Measurements from ENCODE around the gene IGF2R.
"Not testable (repeated sequence)": the region's sequence is repeated elsewhere in the genome, so short reads cannot be mapped to it uniquely, and the experiment has no call there.

IGF2R gene

DNA sequence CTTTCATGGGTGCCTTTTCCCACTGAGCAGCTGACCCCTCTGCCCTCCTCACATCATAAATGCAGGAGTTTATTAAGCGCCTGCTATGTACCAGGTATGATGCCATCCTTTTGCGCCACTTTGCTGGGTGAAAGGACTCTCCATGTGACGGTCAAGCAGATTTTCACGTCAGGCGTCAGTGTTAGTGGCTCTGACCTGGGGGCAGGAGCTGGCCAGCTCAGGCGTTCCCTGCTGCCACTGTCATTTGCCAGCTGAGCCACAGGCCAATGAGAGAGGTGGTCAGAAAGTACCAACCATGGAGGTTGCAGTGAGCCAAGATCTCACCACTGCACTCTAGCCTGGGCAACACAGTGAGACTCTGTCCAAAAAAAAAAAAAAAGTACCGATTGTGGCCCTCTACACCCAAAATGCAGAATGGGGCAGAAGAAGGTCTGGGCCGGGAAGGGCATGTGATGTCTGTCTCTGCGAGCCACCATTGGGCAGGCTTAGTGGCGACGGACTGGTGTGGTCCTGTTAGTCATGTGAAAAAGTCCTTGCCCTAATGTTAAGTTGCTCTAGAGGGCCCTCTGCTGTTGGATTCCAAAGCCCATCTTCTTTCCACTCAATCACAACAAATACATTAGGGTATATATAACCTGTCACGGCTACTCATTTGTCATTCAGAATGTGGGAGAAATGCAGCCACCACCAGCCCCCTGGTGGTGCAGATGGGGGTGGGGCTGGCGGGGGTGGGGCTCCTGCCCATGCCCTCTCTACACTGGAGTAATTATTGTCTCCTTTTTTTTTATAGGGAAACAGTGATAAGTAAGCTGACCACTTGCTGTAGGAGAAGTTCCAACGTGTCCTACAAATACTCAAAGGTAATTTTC, 134.3 kb downstream of the IGF2R start:
- DNase-seq: peak; percentile 15

DNA sequence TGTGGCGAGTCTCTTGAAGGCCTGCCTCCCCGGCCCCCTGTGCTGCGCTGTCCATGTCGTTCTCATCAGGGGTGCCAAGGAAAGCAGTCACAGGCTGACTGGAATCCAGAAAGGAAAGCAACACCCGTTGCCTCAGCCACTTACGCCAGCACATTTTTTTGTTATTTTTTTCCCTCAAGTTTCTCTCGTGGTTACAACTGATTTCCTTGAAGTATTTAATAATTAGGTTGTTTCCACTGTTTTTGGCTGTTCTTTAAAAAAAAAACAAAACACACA, 134.9 kb downstream of the IGF2R start:
- DNase-seq: no peak

DNA sequence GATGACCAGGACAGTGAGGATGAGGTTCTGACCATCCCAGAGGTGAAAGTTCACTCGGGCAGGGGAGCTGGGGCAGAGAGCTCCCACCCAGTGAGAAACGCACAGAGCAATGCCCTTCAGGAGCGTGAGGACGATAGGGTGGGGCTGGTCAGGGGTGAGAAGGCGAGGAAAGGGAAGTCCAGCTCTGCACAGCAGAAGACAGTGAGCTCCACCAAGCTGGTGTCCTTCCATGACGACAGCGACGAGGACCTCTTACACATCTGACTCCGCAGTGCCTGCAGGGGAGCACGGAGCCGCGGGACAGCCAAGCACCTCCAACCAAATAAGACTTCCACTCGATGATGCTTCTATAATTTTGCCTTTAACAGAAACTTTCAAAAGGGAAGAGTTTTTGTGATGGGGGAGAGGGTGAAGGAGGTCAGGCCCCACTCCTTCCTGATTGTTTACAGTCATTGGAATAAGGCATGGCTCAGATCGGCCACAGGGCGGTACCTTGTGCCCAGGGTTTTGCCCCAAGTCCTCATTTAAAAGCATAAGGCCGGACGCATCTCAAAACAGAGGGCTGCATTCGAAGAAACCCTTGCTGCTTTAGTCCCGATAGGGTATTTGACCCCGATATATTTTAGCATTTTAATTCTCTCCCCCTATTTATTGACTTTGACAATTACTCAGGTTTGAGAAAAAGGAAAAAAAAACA, 136.1 kb downstream of the IGF2R start:
- no peak for DNase-seq

DNA sequence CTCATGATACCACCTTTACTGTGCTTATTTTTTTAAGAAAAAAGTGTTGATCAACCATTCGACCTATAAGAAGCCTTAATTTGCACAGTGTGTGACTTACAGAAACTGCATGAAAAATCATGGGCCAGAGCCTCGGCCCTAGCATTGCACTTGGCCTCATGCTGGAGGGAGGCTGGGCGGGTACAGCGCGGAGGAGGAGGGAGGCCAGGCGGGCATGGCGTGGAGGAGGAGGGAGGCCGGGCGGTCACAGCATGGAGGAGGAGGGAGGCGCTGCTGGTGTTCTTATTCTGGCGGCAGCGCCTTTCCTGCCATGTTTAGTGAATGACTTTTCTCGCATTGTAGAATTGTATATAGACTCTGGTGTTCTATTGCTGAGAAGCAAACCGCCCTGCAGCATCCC, 137.1 kb downstream of the IGF2R start:
- no peak for DNase-seq

DNA sequence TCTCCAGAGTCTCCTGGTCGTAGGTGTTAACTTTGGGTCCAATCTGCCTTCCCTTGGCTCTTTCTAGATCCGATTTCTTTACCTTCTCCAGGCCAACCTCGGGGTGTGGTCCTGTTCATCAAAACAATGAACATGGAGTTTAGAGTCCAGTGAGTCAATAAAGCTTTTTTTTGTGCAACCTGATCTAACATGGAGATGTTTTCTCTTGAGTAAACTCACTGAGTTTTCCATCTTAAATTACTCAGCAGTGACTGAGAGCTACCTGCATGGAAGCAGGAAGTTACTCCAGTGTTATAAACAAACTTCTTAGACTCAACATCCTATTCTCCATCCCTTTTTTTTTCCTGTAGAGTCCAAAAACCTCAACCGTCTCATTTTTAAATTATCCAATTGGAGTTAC, 137.8 kb downstream of the IGF2R start:
- no peak for DNase-seq

DNA sequence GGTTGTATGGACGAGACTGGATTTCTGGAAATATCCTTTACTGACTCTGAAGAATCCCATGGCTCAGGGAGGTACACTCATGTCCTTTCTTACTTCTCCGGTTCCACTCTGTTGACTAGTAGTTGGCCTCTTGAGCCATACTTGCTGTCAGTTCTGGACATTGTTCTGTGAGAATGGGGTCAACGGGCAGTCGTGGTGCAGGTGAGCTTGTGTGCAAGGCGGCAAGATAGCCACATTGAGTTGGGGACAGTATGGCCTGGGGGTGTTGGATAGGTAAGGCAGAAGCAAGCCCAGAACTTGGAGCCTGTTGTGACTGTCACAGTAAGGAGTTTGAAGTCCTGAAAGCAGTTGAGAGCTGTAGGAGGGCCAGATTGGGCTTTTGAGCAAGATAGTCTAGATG, 139.2 kb downstream of the IGF2R start:
- DNase-seq: no peak

DNA sequence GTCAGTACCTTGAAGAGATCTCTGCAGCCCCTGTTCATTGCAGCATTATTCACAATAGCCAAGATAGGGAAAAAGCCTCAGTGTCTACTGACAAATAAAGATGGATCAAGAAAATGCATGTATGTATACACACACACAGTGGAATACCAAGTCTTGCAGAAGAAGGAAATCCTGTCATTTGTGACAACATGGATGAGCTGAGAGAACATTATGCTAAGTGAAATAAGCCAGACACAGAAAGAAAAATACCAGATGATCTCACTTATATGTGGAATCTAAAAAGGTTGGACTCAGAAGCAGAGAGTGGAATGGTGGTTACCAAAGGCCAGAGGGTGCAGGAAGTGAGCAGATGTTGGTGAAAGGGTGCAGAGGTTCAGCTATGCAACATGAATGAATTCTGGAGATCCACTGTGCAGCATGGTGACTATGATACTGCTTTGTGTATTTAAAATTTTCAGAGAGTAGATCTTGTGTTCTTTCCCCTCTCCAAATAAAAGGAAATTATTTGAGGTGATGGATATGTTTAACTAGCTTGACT, 141.8 kb downstream of the IGF2R start:
- DNase-seq: no peak

DNA sequence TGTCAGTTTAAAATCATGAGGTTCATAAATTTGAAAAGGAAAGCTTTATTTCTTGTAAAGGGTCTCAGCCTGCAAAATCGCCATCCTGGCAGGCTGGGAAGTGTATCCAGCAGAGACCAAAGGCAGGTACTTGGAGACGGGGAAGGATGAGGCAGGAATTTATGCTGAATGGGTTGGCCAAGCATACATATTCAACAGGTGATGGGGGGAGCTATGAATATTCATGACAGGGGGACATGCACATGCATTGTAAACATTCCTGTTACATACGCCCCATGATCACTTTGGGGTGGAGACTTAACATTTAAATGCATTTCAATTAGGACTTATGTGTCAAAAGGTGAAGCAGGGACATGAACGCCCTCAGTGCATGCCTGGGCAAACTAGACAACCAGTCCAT, 142.9 kb downstream of the IGF2R start:
- DNase-seq: no peak

DNA sequence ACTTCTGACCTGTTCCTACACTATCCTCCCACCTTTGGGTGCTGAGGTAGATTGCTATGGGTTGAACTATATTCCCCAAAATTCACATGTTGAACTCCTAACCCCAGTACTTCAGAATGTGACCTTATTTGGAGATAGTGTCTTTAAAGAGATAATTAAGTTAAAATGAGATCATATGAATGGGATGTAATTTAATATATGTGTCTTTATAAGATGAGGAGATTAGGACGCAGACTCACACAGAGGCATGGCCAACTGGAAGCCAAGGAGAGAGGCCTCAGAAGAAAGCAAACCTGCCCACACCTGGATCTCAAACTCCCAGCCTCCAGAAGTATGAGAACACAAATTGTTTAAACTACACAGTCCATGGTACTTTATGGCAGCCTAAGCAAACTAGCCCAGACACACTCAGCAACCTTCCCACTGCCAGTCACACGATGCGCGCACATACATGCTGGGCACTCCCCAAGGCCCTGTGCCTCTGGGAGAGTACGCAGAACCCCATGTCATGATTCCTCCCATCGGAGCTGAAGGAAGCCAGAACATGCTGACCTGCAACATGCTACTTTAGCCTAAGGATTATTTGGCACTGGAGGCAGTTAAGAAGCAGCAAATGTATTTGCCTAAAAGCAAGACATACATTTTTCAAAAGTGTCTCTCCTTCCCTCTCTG, 143.9 kb downstream of the IGF2R start:
- no peak for DNase-seq

DNA sequence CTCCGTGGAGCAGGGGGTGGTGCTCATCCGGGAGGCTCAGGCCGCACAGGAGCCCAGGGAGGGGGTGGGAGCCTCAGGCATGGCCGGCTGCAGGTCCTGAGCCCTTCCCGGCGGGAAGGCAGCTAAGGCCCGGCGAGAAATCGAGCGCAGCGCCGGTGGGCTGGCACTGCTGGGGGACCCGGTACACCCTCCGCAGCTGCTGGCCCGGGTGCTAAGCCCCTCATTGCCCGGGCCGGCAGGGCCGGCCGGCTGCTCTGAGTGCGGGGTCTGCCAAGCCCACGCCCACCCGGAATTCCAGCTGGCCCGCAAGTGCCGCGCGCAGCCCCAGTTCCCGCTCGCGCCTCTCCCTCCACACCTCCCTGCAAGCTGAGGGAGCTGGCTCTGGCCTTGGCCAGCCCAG, 145.7 kb downstream of the IGF2R start:
- not testable (repeated sequence) for DNase-seq

DNA sequence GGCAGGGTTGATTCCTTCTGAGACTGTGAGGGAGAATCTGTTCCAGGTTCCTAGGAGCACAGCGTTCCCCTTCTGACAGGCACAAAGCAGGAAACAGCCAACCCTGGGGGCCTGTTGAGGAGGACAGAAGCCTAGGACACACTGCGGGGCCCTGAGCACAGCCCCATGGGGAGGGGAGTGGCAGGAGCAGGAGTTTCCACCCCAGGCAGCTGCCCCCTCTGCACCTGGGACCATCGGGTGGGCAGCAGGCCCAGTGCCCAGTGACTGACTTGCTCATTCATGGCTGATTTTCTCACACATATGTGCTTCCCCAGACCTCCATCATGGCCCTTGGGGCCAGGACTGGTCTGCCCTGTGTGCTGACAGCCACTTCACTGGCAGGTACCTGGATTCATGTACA, 146.5 kb downstream of the IGF2R start:
- no peak for DNase-seq

DNA sequence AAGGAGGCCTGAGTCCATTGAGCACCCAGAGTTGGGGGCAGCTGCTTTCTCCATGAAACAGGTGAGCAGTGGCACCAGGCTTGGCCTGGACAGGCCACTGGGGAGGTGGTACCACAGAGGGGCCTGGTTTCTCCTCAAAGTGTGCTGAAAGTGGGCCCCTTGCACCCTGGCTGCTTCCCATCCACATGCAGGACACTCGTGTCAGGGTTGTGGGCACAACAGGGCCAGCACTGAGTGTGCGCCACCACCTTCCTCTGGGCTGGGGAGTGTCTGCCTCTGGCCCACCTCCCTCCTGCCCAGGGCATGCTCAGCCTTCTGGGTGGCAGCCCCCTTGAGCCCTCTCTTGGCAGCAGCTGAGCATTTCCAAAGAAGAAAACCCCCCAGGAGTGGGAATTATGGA, 147.5 kb downstream of the IGF2R start:
- DNase-seq: no peak

DNA sequence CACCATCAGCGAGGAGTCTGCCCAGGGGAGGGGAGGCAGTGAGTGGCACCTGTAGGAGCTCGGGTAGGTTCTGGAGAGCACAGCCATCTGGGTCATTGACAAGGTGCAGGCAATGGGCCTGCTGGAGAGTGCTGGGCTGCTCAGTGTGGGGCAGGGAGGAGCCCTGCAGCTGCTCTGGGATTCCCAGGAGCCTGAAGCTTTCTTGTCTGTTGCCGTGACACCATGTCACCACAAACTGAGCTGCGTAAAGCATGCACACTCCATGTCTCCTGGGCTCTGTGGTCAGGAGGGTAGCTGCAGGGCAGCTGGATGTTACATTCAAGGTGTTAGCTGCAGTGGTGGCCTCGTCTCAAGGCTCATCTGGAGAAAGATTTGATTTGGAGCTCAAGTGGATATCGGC, 148.3 kb downstream of the IGF2R start:
- DNase-seq: no peak

DNA sequence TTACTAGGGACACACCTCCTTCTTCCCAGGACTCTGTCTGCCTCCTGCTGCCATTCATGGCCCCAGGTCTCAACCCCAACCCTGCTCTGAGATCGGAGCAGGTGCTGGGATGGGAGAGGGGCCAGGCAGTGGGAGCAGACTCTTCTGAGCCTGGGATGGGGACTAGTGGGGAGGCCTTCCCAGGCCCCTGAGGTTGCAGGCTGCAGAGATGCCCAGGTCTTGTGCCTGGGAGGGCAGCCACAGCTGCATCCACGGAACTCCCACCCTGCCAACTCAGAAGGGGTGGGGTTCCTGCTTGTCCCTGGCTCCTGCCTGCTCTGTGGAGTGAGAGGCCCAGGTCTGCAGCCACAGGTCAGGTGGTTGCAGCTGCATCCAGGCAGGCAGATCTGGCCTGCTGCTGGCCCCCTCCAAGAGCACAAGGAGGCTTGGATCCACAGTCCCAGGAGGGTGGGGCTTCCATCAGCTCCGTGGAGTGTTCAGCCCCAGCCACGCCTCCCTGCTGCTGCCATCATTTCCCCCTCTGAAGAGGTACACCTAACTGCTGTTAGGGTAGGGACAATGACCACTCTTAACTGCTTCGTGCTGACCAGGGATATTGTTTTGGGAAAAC, 149.8 kb downstream of the IGF2R start:
- no peak for DNase-seq

DNA sequence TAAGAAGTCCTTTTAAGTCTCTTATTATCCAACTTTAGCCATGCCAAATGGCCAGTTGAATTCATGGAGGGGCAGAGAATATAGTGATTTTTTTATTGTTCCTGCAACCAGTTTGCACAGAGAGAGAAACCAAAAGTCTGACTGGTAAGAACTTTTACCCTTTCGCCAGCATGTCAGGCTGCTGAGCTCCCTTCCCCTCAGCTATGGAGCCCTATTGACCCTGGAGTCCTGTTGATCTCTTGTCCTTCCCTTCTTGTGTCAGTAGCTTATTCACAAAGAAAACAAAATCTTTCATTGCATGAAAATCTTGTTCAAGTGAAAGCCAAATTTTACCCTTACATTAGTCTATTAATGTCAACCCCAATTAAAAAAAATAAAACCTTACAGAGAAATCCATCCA, 151.2 kb downstream of the IGF2R start:
- no peak for DNase-seq

DNA sequence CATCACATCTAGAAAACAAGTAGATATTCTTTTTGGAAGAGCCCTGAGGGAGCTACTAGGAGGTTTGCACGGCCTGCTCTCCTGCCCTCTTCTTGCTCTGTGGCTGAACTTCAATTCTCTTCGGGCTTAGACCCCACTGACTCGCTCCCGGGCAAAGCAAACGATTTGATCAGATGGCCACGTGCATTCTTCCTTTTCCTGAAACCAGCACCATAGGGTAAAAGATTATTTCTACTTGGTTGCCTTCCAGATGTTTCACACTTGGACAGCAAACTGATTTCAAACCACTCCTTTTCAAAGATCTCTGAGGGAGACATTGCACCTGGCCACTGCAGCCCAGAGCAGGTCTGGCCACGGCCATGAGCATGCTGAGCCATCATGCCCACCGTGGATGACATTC, 152.7 kb downstream of the IGF2R start, which contains the start of gene SLC22A1:
Gene SLC22A1 (plus strand): TSS at position 258 of the 400 bp plus-strand sequence. CDS start 121 bp downstream, at position 379.
- DNase-seq: no peak

DNA sequence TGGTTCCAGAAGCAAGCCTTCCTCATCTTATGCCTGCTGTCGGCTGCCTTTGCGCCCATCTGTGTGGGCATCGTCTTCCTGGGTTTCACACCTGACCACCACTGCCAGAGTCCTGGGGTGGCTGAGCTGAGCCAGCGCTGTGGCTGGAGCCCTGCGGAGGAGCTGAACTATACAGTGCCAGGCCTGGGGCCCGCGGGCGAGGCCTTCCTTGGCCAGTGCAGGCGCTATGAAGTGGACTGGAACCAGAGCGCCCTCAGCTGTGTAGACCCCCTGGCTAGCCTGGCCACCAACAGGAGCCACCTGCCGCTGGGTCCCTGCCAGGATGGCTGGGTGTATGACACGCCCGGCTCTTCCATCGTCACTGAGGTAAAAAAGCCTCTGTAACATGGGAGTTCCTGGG, 153.1 kb downstream of the IGF2R start:
- DNase-seq: no peak

DNA sequence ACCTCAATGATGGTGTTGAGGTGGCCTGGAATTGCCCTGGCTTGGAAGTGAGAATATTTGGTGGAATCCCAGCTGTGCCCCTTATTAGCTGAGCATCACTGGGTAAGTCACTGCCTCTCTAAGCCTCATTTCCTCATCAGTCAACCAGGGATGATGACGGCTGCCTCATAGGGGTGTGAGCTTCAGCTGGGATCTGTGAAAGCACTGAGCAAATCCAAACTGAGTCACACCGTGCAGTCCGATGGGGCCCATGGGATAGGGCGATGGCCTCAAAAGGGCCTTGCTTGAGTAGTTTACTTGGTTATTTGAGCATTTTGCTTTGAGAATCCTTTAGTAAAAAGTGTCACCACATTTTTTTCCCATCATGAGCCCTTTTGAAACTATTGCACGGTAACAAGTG, 153.9 kb downstream of the IGF2R start:
- no peak for DNase-seq

DNA sequence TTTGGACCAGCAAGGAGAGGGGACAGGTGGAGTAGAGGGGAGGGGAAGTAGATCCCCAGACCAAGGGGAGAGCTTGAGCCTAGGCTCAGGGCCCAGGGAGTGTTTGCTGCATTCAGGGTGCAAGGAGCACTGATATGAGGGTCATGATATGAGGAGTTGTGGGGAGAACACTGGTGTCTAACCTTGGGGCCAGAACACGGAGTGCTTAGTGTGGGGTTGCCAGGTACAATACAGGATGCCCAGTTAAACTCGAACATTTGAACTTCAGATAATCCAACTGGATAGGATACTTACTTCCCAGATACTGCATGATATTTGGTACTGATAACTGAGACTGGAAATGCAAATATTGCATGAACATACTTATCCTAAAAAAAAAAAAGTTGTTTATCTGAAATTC, 155.1 kb downstream of the IGF2R start:
- no peak for DNase-seq

DNA sequence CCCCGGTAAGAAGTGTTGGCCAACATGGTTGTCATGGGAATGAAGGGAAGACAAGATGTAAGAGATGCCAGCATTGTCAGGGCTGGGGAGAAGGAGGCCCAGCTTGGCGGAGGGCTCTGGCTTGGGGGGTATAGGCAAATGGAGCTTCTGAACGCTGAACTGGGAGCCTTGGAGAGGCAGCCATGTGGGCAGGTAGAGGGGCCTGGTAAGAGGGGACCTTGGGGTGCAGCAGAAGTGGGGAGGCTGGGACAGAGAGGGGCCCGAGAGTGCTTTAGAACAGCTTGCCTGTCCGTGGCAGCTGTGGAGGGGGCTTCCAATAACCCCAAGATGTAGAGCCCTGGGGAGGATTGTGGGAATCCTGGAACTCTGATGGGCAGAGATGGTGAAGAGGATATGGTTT, 155.7 kb downstream of the IGF2R start:
- DNase-seq: no peak

DNA sequence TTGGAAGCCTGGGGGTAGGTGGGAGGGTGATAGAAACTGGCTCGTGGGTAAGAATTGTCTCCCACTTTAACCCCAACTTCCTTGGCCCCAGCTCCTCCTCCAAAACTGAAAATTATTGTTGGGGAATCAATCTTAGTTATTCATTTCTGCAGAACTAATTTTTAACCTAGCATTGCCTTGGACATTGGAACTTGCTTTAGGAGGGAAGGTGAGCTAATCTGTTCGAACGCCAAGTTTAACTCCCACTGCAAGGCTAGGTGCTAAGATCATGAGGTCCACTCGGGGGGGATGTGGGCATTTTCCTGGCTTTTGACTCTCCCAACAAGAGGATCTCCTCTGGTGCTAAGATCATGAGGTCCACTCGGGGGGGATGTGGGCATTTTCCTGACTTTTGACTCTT, 156.2 kb downstream of the IGF2R start:
- not testable (repeated sequence) for DNase-seq

DNA sequence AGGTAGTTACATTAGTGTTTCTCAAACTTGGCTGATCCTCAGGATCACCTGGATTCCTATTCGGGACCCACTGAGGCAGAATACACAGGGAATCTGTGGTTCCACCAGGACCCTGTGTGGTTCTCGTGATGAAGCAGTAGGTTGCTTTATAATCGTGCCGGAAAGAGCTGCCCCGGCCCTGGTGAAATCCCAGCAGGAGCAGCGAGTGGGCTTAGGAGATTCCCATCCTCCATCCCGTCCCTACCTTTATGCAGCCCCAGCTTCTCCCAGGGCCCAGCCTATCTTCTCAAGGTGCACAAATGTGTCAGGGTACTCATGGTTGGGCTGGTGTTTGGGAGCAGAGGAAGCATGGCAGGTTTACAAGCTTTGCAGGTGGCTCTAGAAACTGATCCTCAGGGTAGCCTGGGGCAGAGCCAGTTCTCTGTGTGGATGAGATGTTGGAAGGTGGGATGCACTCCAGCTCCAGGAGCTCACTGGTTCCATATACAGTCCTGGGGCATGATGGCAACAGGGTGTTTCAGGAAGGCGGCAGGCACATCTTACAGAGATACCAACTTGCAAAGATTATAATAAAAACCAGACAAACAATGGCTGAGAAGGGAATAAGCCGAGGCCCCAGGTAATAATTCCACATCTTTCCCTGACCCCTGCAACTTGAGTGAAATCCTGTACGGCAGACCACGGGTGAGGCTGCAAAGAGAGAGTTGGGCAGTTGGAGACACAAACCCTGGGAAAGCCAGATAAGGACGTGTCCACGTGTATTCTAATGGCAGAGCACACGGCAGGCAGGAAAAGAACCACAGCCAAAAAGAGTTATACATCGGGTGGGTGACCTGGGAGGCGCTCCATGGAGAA, 158.6 kb downstream of the IGF2R start:
- DNase-seq: no peak

Measured in stimulated activated CD4-positive, alpha-beta T cell treated with anti-CD3 and anti-CD28 coated beads, Interleukin-15, amount 100 ng/mL, for 24 hours (primary cell).